ENCODE measurements around the gene LRP3. TPM values are rescaled to one million over a fixed set of nuclear protein-coding genes. Genes with fewer than 3 reads are reported as not detected.

Gene LRP3
- total RNA-seq, 8 experiments from 2014 or later, result 9.1 to 29.2 (median 24.0) TPM

DNA sequence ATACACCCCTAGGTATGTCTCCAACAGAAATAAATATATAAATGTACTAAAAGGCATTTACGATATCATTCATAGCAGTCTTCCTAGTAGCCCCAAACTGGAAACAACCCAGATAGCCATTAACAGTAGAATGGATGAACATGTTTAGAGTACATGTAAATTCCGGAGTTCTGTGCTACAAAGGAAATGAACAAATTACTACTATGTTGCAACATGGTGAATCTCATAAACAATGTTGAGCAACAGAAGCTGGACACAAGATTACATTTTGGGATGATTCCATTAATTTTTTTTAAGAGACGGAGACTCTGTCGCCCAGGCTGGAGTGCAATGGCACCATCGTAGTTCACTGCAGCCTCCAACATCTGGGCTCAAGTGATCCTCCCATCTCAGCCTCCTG, 37.4 kb downstream of the LRP3 start:
- in situ Hi-C loops (cut with MboI; ENCODE audit: low pct_unique_long_range_greater_than_20kb in 2 of 9, low sequenced_read_pairs in 9 of 9, unreplicated experiment in 9 of 9), result loop anchor here in 7 of 9 experiments (10.0 to 25.0 kb wide), 5 partner anchors 173 to 533 kb away; no protein-coding TSS in a partner anchor
- H3K4me1 ChIP-seq (replicated peaks in 1 of 2), result no peaks in the 10 kb centered on the region
- H3K4me3 ChIP-seq, result no peak overlapping the region
- peak in 1 of 8 experiments; percentile 41 for ATAC-seq (replicated peaks in 6 of 8)
- WGBS, 10 experiments, result 0 to 100% (median 90%) methylated on average over 1 to 5 of the region's 5 CpGs; no CpG with 5 or more reads in 3 of the 10 experiments
- no peak overlapping the region for H3K27ac ChIP-seq

DNA sequence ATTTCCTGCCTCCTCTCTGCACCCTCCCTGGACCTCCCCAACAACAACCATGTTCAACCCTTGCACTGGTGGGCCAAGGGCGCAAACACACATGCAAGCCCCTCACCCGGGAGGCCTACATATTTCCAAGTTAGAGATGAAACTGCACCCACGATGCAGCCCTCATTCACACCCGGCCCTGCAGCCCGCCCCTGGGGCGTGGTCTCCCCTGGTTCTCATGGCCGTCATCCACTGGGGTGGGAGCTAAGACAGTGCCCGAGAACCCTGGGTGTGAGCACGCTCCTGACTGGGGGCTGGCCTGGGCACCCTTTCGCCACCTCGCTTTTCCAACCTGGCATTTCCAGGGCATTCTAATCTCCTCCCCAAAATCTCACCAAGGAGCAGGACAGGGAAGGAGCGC, 38.5 kb downstream of the LRP3 start:
- in situ Hi-C loops (cut with MboI; ENCODE audit: low pct_unique_long_range_greater_than_20kb in 2 of 9, low sequenced_read_pairs in 9 of 9, unreplicated experiment in 9 of 9), result loop anchor here in 7 of 9 experiments (10.0 to 25.0 kb wide), 5 partner anchors 172 to 532 kb away; no protein-coding TSS in a partner anchor
- Histone ChIP-seq H3K4me3 (no peak overlapping the region), H3K27ac (no peak overlapping the region), H3K4me1 (replicated peaks in 1 of 2) (no peaks in the 10 kb centered on the region)
- WGBS, 10 experiments, result 0 to 86% (median 40%) methylated on average over 1 to 10 of the region's 12 CpGs; no CpG with 5 or more reads in 2 of the 10 experiments
- ATAC-seq (replicated peaks in 6 of 8), result peak in 2 of 8 experiments; percentile 19 to 33

DNA sequence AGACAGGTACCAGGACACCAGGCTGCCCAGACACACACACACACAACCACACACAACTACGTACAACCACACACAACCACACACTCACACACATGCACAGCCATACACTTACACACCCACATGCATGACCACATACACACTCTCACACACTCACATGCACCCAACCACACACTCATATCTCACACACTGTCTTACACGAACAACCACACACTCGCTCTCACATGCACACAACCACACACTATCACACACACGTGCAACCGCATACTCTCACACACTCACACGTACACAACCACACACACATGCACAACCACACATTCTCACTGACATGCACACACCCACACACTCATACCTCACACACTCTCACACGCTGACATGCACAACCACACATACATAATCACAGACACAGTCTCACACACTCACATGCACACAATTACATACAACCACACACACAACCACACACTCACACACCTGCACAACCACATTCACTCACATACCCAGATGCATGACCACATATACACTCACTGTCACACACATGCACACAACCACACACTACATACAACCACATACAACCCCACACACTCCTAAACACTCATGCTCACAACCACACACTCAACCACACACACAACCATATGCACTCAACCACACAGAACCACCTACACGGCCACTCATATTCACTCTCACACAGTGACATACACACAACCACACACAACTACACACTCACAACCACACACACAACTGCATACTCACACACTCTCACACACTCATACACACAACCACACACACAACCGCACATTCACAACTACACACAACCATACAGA, 39.1 kb downstream of the LRP3 start:
- 59 to 95% (median 91%) methylated on average over 2 to 6 of the region's 9 CpGs; no CpG with 5 or more reads in 2 of the 10 experiments for WGBS, 10 experiments

DNA sequence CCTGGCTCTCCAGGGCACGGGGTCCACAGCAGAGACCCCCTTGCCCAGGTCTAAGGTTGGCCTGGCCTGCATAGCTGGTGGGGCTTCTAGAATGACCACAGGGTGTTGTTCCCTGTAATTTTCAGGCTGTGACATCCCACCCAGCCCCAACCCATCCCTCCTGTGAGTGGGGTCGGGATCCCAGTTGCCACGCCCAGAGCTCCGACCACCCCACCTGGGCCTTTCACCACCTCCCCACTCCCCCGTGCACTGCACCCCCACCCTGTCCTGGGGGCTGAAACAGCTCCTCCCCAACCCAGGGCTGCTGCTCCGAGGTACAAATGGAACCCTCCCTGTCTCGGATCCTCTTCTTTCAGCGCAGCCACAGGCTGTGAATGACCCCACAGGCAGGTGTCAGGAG, 40.0 kb downstream of the LRP3 start:
- 60% methylated on average over 1 of the region's 8 CpGs; no CpG with 5 or more reads in 9 of the 10 experiments for WGBS, 10 experiments
- in situ Hi-C loops (cut with MboI; ENCODE audit: low pct_unique_long_range_greater_than_20kb in 2 of 9, low sequenced_read_pairs in 9 of 9, unreplicated experiment in 9 of 9), result loop anchor here in 7 of 9 experiments (10.0 to 25.0 kb wide), 5 partner anchors 171 to 531 kb away; no protein-coding TSS in a partner anchor
- no peak for ATAC-seq (replicated peaks in 6 of 8)
- H3K4me3 ChIP-seq, result no peak overlapping the region
- H3K27ac ChIP-seq, result no peak overlapping the region
- H3K4me1 ChIP-seq (replicated peaks in 1 of 2), result no peaks in the 10 kb centered on the region

More for the DNA sequence above, 39.1 kb downstream of the LRP3 start:
- Histone ChIP-seq H3K4me1 (replicated peaks in 1 of 2) (no peaks in the 10 kb centered on the region), H3K27ac (no peak overlapping the region), H3K4me3 (no peak overlapping the region)
- in situ Hi-C loops (cut with MboI; ENCODE audit: low pct_unique_long_range_greater_than_20kb in 2 of 9, low sequenced_read_pairs in 9 of 9, unreplicated experiment in 9 of 9), result loop anchor here in 7 of 9 experiments (10.0 to 25.0 kb wide), 5 partner anchors 172 to 532 kb away; no protein-coding TSS in a partner anchor
- no peak for ATAC-seq (replicated peaks in 6 of 8)

DNA sequence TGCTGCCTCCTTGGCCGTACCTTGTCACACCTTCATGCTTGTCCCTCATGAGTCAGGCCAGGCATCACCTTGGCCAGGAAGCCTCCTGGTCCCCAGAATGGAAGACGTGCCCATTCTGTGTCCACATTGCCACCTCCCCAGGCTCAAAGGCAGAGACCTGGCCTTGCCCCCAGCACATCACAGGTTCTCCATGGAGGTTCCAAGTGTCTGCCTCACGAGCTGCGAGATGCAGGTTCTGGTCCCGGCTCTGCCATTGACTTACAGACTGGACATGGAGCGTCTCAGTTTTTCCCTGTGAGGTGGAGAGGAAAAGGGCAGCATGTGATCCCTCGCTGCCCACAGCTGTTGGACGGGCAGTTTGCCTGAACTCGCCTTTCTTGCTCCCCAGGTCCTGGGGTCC, 40.6 kb downstream of the LRP3 start:
- WGBS, 10 experiments, result 10 to 95% (median 35%) methylated on average over 1 to 4 of the region's 9 CpGs; no CpG with 5 or more reads in 6 of the 10 experiments
- H3K4me1 ChIP-seq (replicated peaks in 1 of 2), result no peaks in the 10 kb centered on the region
- no peak overlapping the region for H3K4me3 ChIP-seq
- in situ Hi-C loops (cut with MboI; ENCODE audit: low pct_unique_long_range_greater_than_20kb in 2 of 9, low sequenced_read_pairs in 9 of 9, unreplicated experiment in 9 of 9), result loop anchor here in 7 of 9 experiments (10.0 to 25.0 kb wide), 5 partner anchors 170 to 530 kb away; no protein-coding TSS in a partner anchor
- no peak overlapping the region for H3K27ac ChIP-seq
- peak in 1 of 8 experiments; percentile 7 for ATAC-seq (replicated peaks in 6 of 8)

DNA sequence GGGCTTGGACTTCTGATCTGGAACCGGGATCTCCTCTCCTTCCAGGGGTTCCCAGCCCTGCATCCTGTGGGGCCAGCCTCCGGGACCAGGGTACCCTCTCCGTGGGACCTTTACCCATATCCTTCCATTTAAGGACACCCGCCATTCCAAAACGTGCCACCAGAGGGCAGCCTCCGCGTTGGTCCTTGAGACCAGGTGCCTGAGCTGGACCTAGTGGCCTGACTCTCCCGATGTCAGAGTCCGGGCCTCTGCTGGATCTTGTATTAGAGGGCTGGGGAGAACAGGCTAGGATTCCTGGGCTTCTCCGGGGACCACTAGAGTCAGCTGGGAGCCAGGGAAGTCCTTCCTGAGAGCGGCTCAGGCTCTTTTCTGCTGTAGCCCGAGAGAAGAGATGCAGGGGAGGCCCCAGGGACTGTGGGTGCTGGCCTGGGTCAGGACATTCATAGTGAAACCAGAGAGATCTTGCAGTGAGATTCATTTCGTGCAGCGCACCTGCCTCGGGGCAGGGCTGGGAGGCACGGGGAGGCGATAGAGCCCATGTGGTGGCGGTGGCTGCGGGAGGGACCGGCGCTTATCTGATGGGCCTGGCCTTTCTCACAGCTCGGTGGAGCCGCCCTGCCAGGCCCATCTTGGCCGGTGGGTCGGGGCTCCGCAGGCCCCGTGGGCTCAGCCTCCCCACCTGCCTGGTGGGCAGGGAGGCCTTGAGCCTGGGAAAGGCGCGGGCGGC, 41.3 kb downstream of the LRP3 start:
- WGBS, 10 experiments, result 0 to 40% (median 8%) methylated on average over 1 to 7 of the region's 30 CpGs; no CpG with 5 or more reads in 3 of the 10 experiments
- H3K4me3 ChIP-seq, result no peak overlapping the region
- no peaks in the 10 kb centered on the region for H3K4me1 ChIP-seq (replicated peaks in 1 of 2)
- H3K27ac ChIP-seq, result no peak overlapping the region
- peak; percentile 71 to 92 (median 78) for ATAC-seq (replicated peaks in 6 of 8)
- in situ Hi-C loops (cut with MboI; ENCODE audit: low pct_unique_long_range_greater_than_20kb in 2 of 9, low sequenced_read_pairs in 9 of 9, unreplicated experiment in 9 of 9), result loop anchor here in 7 of 9 experiments (10.0 to 25.0 kb wide), 5 partner anchors 169 to 529 kb away; no protein-coding TSS in a partner anchor

DNA sequence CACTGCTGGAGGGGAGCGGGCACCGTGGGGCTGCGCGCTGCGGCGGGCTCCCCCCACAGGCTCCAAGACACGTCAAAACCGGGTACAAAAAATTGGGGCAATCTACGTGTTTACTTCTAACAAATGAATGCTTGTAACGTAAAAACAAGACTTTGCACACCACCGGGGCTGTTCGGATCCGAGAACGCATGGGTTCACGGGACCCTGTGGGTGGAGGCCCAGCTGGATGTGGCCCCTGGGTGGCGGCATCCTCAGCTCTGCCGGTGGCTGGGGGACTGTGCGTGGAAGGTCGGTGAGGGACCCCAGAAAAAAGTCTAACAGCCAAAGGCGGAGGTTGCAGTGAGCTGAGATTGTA, 41.8 kb downstream of the LRP3 start:
- no peak overlapping the region for H3K27ac ChIP-seq
- ATAC-seq (replicated peaks in 6 of 8), result no peak
- in situ Hi-C loops (cut with MboI; ENCODE audit: low pct_unique_long_range_greater_than_20kb in 2 of 9, low sequenced_read_pairs in 9 of 9, unreplicated experiment in 9 of 9), result loop anchor here in 7 of 9 experiments (10.0 to 25.0 kb wide), 5 partner anchors 169 to 529 kb away; no protein-coding TSS in a partner anchor
- H3K4me1 ChIP-seq (replicated peaks in 1 of 2), result no peaks in the 10 kb centered on the region
- H3K4me3 ChIP-seq, result no peak overlapping the region
- 87 to 100% (median 95%) methylated on average over 1 to 10 of the region's 20 CpGs; no CpG with 5 or more reads in 6 of the 10 experiments for WGBS, 10 experiments

DNA sequence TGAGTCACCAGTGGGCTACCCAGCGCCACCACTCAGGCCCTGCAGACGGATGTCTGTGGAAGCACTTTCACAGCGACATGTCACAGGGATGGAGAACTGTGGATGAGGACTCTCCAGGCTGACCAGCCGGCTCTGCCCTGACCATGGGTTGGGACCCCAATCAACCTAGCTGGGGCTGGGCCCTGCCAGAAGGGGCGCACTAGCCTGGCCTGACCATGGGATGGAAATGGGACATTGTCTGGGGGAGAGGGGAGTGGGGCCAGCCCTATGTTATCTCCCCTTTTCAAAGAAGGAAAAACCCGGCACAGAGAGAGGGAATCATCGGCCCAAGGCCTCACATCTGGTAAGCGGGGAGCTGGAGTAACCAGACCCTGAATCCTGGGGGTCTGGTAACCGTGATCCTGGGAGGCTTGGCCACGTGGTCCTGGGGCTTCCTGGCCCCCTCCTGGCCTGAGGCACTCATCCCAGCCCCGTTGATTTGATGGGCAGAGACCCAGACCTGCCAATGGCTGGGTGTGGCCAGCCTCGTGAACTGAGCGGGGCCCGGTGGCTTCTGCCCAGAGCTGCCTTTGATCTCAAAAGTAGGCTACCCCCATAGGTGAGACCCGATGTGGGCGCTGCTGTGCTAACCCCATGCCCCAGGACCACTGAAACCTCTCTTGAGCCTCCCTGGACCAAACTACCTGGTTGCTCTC, 42.7 kb downstream of the LRP3 start:
- 0 to 100% (median 88%) methylated on average over 1 to 4 of the region's 16 CpGs; no CpG with 5 or more reads in 4 of the 10 experiments for WGBS, 10 experiments
- in situ Hi-C loops (cut with MboI; ENCODE audit: low pct_unique_long_range_greater_than_20kb in 2 of 9, low sequenced_read_pairs in 9 of 9, unreplicated experiment in 9 of 9), result loop anchor here in 7 of 9 experiments (10.0 to 25.0 kb wide), 5 partner anchors 168 to 528 kb away; no protein-coding TSS in a partner anchor

DNA sequence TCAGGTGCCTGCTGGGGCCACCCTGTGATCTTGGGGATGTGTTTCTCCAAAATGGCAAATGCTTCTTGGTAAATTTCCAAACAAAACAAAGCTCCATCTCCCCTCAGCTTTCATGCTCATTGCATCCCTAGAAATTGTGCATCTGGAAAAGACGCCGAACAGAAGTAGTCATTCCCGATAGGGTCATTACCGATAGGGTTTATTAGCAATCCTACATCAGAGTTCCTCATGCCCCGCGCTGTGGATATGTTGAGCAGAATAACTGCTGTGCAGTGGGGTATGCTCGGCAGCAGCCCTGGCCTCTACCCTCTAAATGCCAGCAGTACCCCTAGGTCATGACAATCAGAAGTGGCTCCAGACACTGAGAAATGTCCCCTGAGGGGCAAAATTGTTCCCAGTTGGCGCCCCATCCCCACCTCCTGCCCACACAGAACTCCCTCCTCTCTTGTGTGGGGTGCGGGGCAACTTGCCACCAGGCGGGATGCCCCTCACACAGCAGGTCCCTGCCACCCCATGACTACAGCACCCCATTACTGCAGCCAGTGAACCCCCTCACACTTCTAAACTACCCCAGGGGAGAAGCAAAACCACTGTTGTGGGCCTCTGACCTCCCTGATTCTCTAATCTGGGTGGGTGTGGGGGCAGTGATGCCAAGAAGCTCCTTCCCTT, 44.5 kb downstream of the LRP3 start:
- in situ Hi-C loops (cut with MboI; ENCODE audit: low pct_unique_long_range_greater_than_20kb in 2 of 9, low sequenced_read_pairs in 9 of 9, unreplicated experiment in 9 of 9), result loop anchor here in 7 of 9 experiments (10.0 to 25.0 kb wide), 5 partner anchors 166 to 526 kb away; no protein-coding TSS in a partner anchor
- no peak overlapping the region for H3K27ac ChIP-seq
- no peak overlapping the region for H3K4me3 ChIP-seq
- no peaks in the 10 kb centered on the region for H3K4me1 ChIP-seq (replicated peaks in 1 of 2)
- no peak for ATAC-seq (replicated peaks in 6 of 8)
- WGBS, 10 experiments, result 20 to 100% (median 91%) methylated on average over 1 to 7 of the region's 10 CpGs; no CpG with 5 or more reads in 5 of the 10 experiments

More for the DNA sequence above, 42.7 kb downstream of the LRP3 start:
- H3K4me3 ChIP-seq, result no peak overlapping the region
- H3K27ac ChIP-seq, result no peak overlapping the region
- H3K4me1 ChIP-seq (replicated peaks in 1 of 2), result no peaks in the 10 kb centered on the region
- no peak for ATAC-seq (replicated peaks in 6 of 8)

DNA sequence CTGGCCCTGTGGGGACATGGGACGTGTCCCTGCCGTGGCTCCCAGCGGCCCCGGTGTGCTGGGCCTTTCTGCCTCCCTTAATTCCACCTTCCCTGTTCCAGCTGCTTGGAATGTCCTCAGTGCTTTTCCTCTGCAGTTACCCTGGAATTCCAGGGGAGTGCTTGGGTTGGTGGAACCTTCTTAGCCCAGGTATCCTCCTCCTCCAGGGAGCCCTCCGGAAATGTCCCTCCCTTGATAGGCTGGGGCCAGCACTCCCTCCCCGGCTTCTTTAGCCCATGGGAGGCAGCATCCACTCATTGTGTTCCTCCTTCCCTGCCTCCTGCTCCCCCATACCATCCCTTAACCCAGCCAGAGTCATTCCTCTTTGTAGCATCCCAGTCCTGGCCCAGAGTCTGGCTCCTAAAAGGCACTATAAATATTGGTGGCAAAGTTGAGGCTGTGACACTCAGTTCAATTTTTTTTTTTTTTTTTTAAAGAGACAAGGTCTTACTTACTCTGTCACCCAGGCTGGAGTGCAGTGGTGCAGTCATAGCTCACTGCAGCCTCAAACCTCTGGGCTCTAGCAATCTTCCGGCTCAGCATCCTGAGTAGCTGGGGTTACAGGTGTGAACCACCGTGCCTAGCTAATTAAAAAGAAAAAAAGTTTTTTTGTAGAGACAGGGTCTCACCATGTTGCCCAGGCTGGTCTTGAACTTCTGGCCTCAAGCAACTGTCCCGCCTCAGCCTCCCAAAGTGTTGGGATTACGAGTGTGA, 45.3 kb downstream of the LRP3 start:
- Histone ChIP-seq H3K27ac (no peak overlapping the region), H3K4me3 (no peak overlapping the region), H3K4me1 (replicated peaks in 1 of 2) (no peaks in the 10 kb centered on the region)
- 33 to 83% (median 57%) methylated on average over 1 to 6 of the region's 10 CpGs; no CpG with 5 or more reads in 1 of the 10 experiments for WGBS, 10 experiments
- ATAC-seq (replicated peaks in 6 of 8), result no peak
- in situ Hi-C loops (cut with MboI; ENCODE audit: low pct_unique_long_range_greater_than_20kb in 2 of 9, low sequenced_read_pairs in 9 of 9, unreplicated experiment in 9 of 9), result loop anchor here in 7 of 9 experiments (10.0 to 25.0 kb wide), 5 partner anchors 165 to 525 kb away; no protein-coding TSS in a partner anchor

DNA sequence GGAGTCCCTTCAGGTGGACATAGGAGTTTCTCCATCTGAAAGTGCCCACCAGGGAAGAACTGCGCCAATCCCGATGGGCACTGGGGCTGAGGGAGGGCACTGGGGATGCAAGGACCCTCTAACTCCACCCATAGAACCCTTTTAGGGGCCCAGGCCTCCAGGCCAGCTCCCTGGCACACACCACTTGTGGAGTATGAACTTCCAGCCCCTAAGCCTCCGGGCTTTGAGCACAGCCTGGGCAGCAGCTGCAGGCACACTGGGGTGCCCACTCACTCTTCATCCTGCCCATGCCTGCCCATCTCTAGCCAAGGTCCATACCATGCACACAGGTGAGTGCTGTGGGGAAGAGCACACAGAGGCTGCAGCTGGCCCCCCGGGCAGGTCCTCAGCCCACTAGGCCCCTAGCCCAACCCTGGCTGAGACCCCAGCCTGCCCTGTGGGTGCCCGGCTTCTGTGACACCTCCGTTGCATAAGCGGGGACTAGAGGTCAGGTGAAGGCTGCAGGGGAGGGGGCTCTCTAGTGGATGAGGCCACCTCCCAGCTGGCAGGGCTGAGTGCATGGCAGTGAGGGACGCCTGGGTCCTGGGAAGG, 46.1 kb downstream of the LRP3 start:
- H3K4me3 ChIP-seq, result no peak overlapping the region
- in situ Hi-C loops (cut with MboI; ENCODE audit: low pct_unique_long_range_greater_than_20kb in 2 of 9, low sequenced_read_pairs in 9 of 9, unreplicated experiment in 9 of 9), result loop anchor here in 5 of 9 experiments (10.0 to 25.0 kb wide), 3 partner anchors 165 to 522 kb away; no protein-coding TSS in a partner anchor
- H3K27ac ChIP-seq, result no peak overlapping the region
- no CpG with 5 or more reads among the region's 8 CpGs for WGBS, 10 experiments
- no peaks in the 10 kb centered on the region for H3K4me1 ChIP-seq (replicated peaks in 1 of 2)
- no peak for ATAC-seq (replicated peaks in 6 of 8)

Measured in motor neuron (in vitro differentiated cells).